GM12891 (cell line): Measurements from ENCODE around the gene EHD4.

Experiments
- PAX5 ChIP-seq: IDR thresholded peaks from 2 replicates; pipeline ENCODE4 v1.6.1; 2011; ENCODE audit warnings: low read length, moderate library complexity, mild to moderate bottlenecking; ENCODE audit not compliant: insufficient read depth, severe bottlenecking
- POLR2A ChIP-seq: IDR thresholded peaks from 2 replicates; pipeline ENCODE4 v1.6.1; 2011; ENCODE audit warnings: low read depth, low read length, control low read depth
- POLR2AphosphoS5 ChIP-seq: IDR thresholded peaks from 2 replicates; pipeline ENCODE4 v1.6.1; 2011; ENCODE audit warnings: low read depth, low read length, control low read depth
- POU2F2 ChIP-seq: IDR thresholded peaks from 2 replicates; pipeline ENCODE4 v1.6.1; 2011; ENCODE audit warnings: low read depth, mild to moderate bottlenecking, control low read depth, low read length, moderate library complexity
- SPI1 ChIP-seq: IDR thresholded peaks from 2 replicates; pipeline ENCODE4 v1.6.1; 2011; ENCODE audit warnings: low read depth, low read length, control low read depth
- TAF1 ChIP-seq: IDR thresholded peaks from 2 replicates; pipeline ENCODE4 v1.6.1; 2011; ENCODE audit warnings: low read depth, low read length, control low read depth

DNA sequence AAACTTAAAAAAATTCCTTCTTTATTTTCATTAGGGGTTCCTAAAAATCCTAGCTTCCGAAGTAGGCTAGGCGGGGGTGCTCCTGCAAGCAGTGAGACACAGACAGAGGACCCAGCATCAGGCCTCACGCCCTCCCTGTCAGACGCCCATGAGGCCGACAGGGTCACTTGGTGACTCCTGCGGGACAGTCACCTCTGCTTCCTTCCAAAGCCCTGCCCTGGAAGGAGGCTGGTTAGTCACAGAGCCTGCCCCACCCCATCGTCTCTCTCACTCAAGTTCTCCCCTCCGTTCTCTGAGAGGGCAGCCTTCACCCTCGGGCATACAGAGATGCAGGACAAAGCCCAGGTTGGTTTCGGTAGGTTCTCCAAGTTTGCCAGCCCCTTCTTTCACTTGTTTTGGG is 38.6 kb downstream of the EHD4 start:
- TF ChIP-seq POLR2A = no peak
- TF ChIP-seq PAX5 = no peak
- no peak for TF ChIP-seq TAF1
- no peak for TF ChIP-seq POLR2AphosphoS5
- no peak for TF ChIP-seq SPI1
- TF ChIP-seq POU2F2 = no peak
